Measurements from ENCODE around the gene INSYN2B. TPM values are rescaled to one million over a fixed set of nuclear protein-coding genes. Genes with fewer than 3 reads are reported as not detected.

INSYN2B gene
- total RNA-seq, 4 donors from 2014 or later: 0.16 to 0.34 TPM; not detected in 2

DNA sequence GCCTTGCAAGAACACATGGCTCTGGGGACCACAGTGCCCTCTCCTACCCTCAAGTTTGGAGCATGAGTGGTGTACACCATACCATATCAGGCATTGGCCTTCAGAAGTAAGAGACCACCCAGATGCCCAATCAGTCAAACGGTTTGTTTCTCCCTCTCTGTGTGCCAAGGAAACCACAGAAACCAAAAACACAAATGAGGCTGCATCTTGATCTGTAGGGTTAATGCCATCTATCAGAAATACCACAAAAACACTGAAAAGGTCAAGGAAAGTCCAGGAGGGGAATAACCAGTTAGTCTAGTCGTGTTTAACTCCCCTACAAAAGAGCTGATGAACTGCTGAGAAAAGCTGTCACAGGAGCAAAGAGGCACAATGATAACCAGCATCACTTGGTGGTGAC lies 78.4 kb downstream of the INSYN2B start:
- TF ChIP-seq CTCF (IDR thresholded peaks at IDR 0.05; ENCODE audit: low read depth): no peak

- TF ChIP-seq CTCF (IDR thresholded peaks at IDR 0.05; ENCODE audit: low read depth): no peak
These were observed 82.8 kb downstream of the INSYN2B start for GRCh38 chr5:169897481-169897880.

- TF ChIP-seq CTCF (IDR thresholded peaks at IDR 0.05; ENCODE audit: low read depth): no peak
These were observed 84.4 kb downstream of the INSYN2B start for GRCh38 chr5:169895926-169896325.

DNA sequence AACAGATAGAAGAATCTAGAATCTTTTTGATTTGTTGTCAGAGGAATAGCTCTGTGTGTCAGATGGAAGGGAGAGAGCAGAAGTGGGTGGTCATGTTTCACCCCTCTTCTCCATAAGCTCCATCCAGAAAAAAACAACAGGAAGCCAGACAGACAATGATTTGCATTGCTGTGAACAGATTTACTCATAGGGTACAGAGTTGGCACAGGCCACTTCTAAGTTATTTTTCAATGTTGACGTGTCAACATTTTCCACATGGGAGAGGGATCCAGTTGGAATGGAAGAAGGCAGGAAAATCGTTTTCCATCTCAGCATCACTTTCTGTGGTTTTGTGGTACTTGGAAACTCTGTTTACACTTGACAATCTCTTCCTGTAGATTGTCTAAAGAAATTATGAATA lies 86.7 kb downstream of the INSYN2B start:
- TF ChIP-seq CTCF (IDR thresholded peaks at IDR 0.05; ENCODE audit: low read depth): no peak

- TF ChIP-seq CTCF (IDR thresholded peaks at IDR 0.05; ENCODE audit: low read depth): no peak
These were observed 87.3 kb downstream of the INSYN2B start for GRCh38 chr5:169893010-169893409.

DNA sequence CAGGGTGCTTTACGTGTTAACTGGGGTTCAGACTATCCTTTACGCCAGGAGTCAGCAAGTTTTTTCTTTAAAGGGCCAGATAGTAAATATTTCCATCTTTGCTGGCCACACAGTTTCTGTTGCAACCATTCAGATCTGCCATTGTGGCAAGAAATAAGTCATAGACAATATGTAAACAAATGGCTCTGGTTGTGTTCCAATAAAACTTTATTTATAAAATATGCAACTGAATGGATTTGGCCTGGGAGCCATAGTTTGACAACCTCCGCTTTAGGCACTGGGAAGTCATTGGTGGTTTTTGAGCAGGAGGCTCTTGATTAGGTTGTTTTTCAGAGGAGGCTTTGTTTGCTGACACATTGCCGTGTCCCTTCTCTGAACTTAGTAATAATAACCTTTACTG lies 90.7 kb downstream of the INSYN2B start:
- no peak for TF ChIP-seq CTCF (IDR thresholded peaks at IDR 0.05; ENCODE audit: low read depth)

DNA sequence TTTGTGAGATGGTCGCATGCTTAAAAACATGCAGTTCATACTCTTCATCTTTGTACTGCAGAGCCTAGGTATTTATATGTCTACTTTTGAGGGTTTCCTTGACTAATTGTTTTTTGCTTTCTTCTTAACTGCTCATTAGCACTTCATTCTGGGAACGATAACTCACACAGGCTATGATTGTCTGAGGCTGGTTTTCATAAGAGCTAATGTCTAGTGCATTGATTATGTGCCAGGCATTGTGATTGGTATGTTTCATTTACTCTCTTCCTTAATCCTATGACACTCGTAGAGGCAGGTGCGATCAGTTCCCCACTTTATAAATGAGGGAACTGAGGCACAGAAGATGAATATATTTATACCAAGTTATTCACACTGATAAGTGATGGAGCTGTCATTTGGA lies 93.6 kb downstream of the INSYN2B start:
- no peak for TF ChIP-seq CTCF (IDR thresholded peaks at IDR 0.05; ENCODE audit: low read depth)

Data from subcutaneous adipose tissue (tissue), 4 donors.